DOHH2 (cell line): ENCODE results near the gene WSCD2.

ENCODE experiments used
- CTCF ChIP-seq: fragments of 200-600 bp; sonication (generic); IDR thresholded peaks from one replicate; pipeline ENCODE4 v1.5.1; 2014; ENCODE audit warnings: antibody characterized with exemption, mild to moderate bottlenecking, low read depth, low read length; ENCODE audit not compliant: poor library complexity, severe bottlenecking
- EZH2phosphoT487 ChIP-seq: fragments of 200-600 bp; sonication (generic); IDR thresholded peaks from 2 replicates; pipeline ENCODE4 v1.6.1; 2017; ENCODE audit warnings: borderline replicate concordance, mild to moderate bottlenecking, antibody characterized with exemption, low read length, moderate library complexity, mixed read lengths

DNA sequence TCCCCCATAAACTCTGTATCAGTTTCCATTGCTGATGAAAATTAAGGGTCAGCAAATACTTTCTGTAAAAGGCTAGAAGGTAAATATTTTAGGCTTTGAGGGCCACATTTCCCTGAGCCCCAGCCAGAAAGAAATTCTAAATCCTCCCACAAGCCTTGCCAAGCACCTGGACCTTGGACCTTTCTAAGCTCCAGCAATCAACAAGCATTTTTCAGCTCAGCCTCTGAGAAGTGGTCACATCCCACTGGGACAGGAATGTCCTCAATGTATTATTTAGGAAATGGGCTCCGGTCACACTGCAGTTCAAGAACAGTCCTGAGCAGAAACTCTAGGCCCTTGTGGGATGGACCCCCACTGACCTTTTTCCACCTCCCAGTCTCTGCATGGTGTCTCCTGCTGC lies 55.9 kb downstream of the WSCD2 start:
- TF ChIP-seq CTCF (no peak), EZH2phosphoT487 (no peak)
